ENCODE measurements around the gene GPC3.

GPC3 gene

GRCh38 chrX:133677123-133678063, 308.0 kb downstream of the GPC3 start:
- DNase-seq (ENCODE audit: low read depth, low spot score): no peak
- H3K4me3 ChIP-seq (ENCODE audit: low read length): no peak overlapping the region

DNA sequence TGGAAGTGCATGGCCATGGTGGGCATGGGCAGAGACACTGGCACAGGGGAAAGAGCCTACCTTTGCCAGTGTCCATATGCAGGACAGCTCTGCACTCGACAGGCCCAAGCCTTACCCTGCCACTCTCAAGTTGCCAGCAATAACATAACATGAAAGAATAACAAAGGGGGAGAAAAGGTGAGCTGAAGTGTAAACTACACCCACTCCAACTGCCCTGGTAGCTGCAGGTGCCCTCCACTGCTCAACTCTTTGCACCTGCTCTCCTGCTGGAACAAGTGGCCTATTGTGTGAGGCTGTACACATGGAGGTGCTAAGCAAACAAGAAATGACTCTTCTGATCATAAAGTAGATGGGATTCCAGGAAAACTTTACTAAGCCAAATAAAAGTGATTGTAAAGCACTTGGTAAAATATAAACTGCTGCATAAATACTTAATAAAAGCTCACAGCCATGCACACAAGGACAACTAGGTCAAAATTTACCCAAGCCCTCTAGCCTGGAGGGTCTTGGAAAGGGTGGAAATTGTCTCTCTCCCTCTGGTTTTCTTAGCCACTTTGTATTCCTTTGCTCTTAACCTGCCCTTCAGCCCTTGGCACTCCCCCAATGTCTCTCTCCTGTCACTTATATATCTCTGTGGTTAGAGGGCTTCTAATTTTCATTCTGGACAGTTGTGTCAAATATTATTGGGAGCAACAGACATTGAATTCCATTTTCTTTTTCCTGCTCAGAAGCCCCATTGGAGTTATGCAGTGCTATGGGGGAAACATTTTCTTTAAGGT, 308.9 kb downstream of the GPC3 start:
- no peak for DNase-seq (ENCODE audit: low read depth, low spot score)
- H3K4me3 ChIP-seq (ENCODE audit: low read length): no peak overlapping the region

GRCh38 chrX:133674726-133675470, 310.5 kb downstream of the GPC3 start:
- no peak for DNase-seq (ENCODE audit: low read depth, low spot score)
- no peak overlapping the region for H3K4me3 ChIP-seq (ENCODE audit: low read length)

- H3K4me3 ChIP-seq (ENCODE audit: low read length): no peak overlapping the region
- DNase-seq (ENCODE audit: low read depth, low spot score): no peak
These were observed 315.0 kb downstream of the GPC3 start for GRCh38 chrX:133670383-133670782.

DNA sequence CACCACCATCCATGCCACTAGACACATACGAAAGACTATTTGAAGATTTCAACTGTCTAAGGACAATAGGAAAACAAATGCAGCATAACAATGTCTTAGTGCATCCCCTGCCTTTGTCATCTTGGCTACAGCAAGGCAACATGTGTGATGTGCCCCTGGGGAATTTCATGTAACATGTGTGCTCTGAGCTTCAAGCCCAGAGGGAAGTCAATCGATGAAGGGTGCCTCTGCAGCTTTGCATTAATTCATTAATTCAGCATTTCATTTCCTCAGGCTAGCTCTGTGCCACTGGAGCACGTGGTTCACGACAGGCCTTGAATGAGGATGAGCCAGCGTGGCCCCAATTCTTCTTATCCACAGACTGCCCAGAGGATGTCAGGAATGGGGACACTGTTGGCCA, 316.2 kb downstream of the GPC3 start:
- DNase-seq (ENCODE audit: low read depth, low spot score): no peak
- no peak overlapping the region for H3K4me3 ChIP-seq (ENCODE audit: low read length)

DNA sequence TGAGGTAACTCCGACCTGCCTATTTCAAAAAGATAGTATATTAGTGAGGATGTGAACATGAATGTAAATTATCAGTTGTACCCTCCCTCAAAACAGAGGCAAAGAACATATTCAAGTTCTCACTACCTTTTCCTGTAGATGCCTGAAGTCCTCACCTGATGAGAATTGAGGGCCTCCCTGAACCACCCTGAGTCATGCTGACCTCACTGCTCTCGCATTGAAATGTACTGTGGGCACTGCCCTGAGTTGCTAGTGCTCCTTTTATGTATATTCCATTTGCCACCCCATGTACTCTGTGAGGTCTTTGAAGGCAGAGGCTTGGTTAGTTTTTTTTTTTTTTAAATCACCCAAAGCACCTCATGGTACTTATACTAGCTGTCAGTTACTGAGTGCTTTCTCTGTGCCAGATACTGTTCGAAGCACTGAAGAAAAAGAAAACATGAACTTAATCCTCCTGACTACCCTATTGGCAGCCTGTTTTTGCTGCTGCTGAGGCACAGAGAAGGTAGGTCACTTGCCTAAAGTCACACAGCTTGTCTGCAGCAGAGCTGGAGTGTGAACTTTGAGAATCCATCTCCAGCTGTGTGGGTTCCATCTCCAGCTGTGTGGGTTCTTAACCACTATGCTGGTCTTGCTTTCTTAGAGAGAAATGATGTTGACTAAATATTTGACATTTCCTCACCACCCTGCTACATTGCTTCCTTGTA, 317.0 kb downstream of the GPC3 start:
- H3K4me3 ChIP-seq (ENCODE audit: low read length): no peak overlapping the region
- DNase-seq (ENCODE audit: low read depth, low spot score): no peak

DNA sequence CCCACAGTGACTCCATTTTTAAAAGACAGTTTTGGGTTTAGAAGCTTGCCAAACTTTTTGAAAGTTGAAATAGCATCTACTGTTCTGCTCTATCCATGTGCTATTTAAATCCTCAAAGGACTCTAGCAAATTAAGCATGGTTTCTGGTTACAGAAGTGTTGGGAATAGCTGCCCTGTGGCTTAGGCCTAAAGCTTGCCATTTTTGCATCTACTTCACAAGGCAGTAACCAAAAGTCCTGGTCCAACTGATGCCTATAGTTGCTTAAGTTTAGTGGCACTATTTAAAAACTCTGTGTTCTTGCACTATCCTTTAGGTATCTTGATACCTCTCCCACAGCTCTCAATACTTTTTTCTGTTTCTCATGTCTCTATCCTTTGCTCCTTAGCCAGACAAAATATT, 319.1 kb downstream of the GPC3 start:
- no peak overlapping the region for H3K4me3 ChIP-seq (ENCODE audit: low read length)

DNA sequence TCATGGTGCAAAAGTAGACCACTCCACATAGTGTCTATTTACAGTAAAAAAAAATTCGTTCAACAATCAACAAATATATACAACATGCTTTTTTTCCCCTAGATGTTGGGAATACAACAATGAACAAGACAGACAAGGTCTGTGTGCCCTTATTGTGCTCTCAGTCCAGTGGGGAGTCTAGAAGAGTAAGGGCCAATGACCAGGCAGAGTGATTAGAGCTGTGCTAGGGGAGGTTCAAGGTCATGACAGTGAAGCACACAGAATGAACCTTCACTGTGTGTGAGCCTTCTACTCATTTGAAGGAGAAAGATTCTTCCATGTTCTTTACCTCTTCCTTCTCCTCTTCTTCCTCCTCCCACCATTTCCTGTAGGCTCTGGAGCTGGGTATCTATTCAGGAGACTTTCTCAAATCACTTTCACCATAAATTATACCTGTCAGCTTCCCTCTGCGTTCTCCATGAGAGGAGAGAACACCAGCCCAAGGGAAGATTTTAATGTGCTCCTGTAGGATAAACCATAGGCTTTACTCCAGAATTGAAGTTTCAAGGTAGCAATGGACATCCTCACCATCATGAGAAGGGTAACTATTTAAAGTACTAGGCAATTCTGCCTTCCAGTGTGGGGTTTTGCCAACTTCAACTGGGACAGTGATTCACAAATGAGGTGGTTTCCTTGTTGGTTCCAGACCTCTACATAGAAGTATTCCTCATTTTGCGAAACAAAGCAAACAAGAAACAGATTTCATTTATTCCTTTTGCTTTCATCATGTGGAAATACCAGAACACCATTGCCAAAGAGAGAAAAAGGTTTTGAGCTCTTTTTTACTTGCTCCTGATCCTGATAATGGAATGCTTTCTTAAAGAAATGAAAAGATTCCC, 323.2 kb downstream of the GPC3 start:
- DNase-seq (ENCODE audit: low read depth, low spot score): no peak
- no peak overlapping the region for H3K4me3 ChIP-seq (ENCODE audit: low read length)

More for the DNA sequence above, 319.1 kb downstream of the GPC3 start:
- no peak for DNase-seq (ENCODE audit: low read depth, low spot score)

GRCh38 chrX:133660281-133660680, 325.1 kb downstream of the GPC3 start:
- DNase-seq (ENCODE audit: low read depth, low spot score): no peak
- H3K4me3 ChIP-seq (ENCODE audit: low read length): no peak overlapping the region

GRCh38 chrX:133658293-133658911, 327.0 kb downstream of the GPC3 start:
- no peak for DNase-seq (ENCODE audit: low read depth, low spot score)

DNA sequence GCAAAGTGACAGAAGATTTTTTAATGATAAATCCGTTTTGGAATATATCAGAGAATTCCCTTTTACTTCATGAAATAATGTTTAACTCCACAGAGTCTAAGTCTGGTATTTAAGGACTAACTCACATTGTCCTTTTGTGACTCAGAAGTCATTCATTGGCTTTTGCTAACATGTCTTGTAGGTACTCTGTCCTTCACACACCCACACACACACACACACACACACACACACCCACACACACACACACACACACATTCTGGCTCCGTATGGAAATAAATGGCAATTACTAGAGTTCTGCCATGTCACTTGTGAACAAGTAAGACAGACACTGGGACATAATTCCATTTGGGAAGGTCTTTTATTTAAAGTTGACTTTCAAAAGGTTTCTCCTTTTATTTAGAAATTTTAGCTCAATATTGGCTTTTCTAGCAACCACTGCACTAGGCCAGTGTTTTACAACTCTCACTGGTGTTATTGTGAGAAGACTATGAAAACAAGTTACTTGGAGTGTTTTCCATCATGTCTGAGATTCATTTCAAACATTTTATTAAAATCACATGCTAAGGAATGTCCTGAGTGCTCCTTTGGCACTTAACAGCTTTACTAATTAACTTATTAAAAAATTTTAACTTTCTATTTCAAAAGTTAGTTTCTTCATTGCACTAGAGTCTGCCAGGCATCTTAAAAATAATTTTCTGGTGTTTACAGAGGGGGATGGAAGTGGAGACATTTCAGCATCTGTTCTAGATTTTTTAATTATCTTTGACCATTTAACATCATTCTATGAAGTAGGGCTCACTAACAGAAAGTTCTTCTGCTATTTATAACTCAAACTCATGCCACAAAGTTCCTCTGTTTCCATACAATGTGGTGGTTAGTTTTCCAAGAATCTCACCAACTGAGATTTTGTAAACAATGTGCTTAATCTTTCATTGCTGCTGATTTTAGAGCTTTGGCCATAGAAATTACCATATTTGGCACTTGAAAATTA, 329.8 kb downstream of the GPC3 start:
- no peak overlapping the region for H3K4me3 ChIP-seq (ENCODE audit: low read length)
- DNase-seq (ENCODE audit: low read depth, low spot score): no peak

More at GRCh38 chrX:133658293-133658911, 327.0 kb downstream of the GPC3 start:
- no peak overlapping the region for H3K4me3 ChIP-seq (ENCODE audit: low read length)

- no peak overlapping the region for H3K4me3 ChIP-seq (ENCODE audit: low read length)
- no peak for DNase-seq (ENCODE audit: low read depth, low spot score)
These were observed 330.6 kb downstream of the GPC3 start for GRCh38 chrX:133654811-133655210.

- no peak overlapping the region for H3K4me3 ChIP-seq (ENCODE audit: low read length)
These were observed 332.0 kb downstream of the GPC3 start for GRCh38 chrX:133653358-133653757.

DNA sequence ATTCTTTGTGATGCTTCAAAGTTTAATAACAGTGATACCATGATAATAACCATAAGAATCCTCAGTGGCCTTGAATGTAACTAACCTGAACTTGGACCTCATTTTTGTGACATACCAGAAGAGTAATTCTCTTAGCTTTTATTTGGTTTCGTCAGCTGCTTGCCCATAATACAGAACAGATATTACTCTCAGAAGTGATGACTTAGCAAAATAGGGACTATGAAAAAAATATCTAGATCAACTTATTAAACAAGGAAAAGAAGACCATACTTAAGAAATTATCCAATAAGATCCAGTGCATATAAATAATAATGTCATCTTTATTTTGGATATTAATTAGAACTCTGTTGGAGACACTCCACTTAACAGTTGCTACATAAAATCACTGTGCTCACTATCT, 333.2 kb downstream of the GPC3 start:
- DNase-seq (ENCODE audit: low read depth, low spot score): no peak
- no peak overlapping the region for H3K4me3 ChIP-seq (ENCODE audit: low read length)

More at GRCh38 chrX:133653358-133653757, 332.0 kb downstream of the GPC3 start:
- DNase-seq (ENCODE audit: low read depth, low spot score): no peak

GRCh38 chrX:133650239-133650638, 335.2 kb downstream of the GPC3 start:
- DNase-seq (ENCODE audit: low read depth, low spot score): no peak
- H3K4me3 ChIP-seq (ENCODE audit: low read length): no peak overlapping the region

DNA sequence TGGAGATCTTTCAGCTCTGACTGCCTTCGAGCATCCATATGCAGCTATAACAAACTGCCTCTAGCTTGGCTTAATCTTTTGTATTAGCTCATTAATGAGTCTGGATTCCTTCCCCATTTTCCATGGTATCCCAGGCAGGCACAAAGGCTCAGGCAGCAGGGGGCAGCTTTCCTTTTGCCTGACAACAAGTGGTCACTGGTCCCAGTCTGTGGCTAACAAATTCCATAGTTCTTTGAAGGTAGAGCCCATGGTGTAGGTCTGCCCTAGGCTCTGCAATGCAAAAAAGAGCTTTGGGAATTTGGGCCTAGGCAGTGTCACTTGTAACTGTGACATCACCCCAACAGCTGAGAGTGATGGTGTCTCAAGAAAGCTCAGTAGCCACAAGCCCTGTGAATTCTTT, 335.7 kb downstream of the GPC3 start:
- H3K4me3 ChIP-seq (ENCODE audit: low read length): no peak overlapping the region
- DNase-seq (ENCODE audit: low read depth, low spot score): no peak
